Measurements from ENCODE around the gene ZNF423.

DNA sequence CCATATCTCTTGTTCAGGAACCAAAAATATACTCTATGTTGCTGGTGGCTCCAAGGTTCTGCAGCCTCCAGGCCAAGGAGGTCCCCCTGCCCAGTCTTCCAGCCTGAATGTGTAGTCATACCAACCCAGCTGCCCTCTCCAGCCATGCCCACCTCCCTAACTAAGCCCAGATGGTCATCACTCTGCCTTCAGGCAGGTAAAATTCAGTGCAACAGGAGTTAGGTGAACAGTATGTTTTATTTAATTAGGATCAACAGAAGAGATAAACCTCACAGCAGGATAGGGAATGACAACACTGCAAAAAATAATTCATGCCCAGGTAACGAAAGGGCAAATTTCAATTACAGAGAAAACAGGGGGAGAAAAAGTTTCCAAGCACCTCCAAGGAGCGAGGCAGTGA, 9.1 kb downstream of the ZNF423 start:
- TF ChIP-seq, protein P1, sequence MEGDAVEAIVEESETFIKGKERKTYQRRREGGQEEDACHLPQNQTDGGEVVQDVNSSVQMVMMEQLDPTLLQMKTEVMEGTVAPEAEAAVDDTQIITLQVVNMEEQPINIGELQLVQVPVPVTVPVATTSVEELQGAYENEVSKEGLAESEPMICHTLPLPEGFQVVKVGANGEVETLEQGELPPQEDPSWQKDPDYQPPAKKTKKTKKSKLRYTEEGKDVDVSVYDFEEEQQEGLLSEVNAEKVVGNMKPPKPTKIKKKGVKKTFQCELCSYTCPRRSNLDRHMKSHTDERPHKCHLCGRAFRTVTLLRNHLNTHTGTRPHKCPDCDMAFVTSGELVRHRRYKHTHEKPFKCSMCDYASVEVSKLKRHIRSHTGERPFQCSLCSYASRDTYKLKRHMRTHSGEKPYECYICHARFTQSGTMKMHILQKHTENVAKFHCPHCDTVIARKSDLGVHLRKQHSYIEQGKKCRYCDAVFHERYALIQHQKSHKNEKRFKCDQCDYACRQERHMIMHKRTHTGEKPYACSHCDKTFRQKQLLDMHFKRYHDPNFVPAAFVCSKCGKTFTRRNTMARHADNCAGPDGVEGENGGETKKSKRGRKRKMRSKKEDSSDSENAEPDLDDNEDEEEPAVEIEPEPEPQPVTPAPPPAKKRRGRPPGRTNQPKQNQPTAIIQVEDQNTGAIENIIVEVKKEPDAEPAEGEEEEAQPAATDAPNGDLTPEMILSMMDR (IDR thresholded peaks at IDR 0.05) = no peak
- no peak for TF ChIP-seq POLR2A (IDR thresholded peaks at IDR 0.05)

Data from lower leg skin (tissue), 3 donors.